GM19025 (cell line): Measurements from ENCODE around the gene HOXA4.

ENCODE experiments used
- ATAC-seq: cut with Tn5 transposase; IDR thresholded peaks from one replicate; pipeline ENCODE4 v1.9.1; 2021; ENCODE audit warnings: mild to moderate bottlenecking, low read depth, moderate library complexity; ENCODE audit not compliant: unreplicated experiment

The HOXA4 gene

DNA sequence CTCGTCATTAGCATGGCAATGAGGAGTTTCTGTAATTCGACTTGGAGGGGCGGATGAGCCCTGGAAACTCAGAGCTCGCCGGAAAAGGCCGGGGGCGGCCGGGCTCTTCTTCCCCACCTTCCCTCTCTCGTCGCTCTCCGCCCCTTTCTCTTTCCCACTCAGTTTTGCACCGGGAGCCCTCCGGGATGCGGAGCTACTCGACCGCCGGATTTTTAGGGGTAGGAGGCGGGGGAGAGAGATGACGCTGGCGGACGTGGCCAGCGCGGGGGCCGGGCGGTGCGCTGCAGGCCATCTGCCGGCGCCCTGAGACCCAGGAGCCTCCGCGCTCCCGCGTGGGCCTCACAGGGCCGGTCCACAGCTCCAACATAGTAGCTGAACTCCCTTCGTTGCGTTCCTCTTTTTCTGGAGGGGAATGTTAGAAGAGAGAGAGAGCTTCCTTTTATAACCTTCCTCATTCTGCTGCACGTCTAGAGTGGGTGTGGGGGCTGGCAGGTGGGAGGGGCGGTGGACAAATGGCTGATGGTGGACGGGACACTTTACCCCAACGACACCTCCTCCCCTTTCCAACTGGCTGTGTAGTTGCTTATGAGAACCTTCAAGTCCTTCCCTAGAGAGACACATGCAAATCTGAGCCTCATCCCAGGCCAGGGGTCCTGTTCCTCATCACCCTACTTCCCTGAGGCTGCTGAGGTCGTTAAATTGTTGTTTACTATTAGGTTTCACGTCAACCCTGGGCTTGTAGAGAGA, 33.6 kb downstream of the HOXA4 start:
- no peak for ATAC-seq

DNA sequence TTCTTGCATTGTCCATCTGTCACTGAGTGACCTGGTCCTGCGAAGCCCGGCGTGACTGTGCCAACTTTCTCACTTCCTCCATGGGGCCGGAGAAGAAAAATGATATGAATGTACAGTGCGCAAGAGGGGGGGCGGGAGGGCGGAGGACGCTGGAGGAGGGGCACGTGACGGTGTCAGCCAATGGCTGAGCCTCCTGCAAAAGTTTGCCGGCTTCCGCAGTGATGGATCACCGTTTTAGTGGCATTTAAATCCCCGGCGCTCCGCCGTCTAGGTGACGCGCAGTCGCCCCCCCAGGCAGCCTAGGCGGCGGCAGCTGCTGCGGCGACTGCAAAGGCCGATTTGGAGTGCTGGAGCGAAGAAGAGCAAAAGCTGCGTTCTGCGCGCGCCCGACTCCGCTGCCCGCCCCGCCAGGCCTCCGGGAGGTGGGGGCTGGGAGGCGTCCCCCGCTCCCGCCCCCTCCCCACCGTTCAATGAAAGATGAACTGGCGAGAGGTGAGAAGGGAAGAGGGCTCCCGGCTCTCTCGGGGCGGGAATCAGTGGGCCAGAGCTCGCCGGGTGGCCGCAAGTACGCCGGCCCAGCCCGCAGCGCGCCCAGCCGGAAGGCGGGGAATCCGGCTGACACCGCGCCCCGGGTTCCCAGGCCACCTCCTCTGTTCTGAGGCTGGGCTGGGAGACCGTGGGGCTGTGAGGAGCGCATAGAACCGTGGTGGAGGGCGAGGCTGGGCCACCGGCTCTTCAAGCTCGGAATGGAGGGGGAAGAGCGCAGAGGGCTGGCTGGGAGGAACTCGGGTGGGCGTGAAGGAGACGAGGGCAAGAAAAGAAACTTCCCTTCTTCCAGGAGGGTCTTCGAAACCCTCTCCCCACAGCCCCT, 34.4 kb downstream of the HOXA4 start, which contains the start of gene HOXA1:
Gene HOXA1, minus strand, starts transcription at position 104 of the 871 bp plus-strand sequence. Its CDS starts 88 bp downstream, at position 16.
- peak; percentile 92 for ATAC-seq

DNA sequence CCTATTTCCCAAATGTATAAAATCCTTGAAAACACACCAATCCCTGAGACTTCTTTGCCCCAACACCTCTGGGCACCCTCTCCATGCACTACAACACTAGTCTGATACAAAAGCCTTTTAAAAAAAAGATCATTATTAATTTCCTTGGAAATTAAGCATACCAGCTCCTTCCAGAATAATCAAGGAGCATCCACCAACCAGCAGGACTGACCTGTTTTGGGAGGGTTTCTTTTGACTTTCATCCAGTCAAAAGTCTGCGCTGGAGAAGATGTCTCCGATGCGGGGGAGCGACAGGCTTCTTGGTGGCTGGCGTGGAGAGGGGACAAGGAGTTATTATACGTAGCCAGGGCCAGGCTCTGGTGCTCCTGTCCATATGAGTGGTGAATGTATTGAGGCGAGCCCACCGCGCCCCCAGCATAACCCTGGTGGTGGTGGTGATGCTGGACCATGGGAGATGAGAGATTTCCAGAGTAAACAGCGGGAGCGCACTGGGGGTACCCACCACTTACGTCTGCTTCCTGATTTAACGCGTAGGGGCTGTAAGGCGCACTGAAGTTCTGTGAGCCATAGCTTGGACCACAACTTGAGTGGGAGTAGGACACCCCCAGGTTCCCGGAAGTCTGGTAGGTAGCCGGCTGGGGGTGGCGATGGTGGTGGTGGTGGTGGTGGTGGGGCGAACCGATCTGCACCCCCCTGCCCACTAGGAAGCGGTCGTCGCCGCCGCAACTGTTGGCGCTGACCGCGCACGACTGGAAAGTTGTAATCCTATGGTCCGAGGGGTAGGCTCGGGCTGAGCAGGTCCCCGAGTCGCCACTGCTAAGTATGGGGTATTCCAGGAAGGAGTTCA, 35.3 kb downstream of the HOXA4 start:
- no peak for ATAC-seq

DNA sequence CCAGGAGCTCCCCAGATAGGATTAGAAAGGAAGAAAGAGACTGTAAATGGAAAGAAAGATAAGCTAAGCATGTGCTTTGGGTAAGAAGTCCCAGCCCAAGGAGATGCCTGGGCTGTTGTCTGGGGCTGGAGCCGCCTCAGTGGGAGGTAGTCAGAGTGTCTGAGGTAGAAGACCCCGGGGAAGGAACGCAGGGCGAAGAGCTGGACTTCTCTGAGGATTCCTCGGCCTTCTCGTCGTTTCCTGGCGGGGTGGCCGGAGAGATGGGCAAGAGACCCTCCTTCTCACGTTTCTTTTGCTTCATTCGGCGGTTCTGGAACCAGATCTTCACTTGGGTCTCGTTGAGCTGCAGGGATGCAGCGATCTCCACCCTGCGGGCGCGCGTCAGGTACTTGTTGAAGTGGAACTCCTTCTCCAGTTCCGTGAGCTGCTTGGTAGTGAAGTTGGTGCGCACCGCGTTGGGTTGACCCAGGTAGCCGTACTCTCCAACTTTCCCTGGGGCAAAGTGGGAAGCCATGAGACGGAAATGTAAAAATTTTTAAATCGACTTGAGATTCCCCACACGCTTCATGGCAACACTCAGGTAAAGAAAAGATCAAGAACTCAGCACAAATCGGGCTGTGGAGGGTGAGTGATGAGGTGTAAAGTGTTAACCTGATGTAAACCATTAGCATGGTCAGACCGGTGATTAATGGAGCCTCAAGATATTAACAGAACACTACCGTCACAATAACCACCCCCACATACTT, 36.1 kb downstream of the HOXA4 start:
- no peak for ATAC-seq

DNA sequence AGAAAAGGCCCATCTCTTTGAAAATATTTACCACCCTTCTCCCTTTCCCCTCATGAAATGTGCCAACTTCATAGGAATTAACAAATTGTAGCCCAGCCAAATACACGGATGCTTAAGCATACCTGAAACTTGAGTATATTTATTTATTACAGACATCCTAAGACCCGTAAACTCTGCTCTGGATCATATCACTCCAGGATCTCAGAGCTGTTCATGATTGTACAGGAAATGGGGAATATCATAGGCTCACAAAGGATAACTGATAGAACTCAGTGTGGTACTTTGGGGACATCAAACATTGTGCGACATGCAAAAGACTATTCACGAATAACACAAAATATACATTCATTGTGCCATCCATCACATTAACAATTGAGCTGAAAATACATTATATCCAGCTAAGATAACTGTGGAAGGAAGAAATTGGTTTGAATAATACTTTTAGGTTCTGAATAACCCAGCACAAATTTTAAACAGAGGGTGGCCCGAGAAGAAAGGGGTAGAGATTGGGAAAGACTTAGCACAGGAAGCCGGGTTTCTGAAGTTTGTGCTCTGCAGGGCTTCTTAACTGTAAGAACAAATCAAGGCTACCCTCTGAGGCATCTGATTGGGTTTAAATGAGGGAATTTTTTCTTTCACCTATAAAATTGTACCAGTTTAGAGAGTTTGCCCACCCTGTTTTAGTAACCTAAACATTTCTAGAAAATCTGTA, 37.2 kb downstream of the HOXA4 start:
- no peak for ATAC-seq

DNA sequence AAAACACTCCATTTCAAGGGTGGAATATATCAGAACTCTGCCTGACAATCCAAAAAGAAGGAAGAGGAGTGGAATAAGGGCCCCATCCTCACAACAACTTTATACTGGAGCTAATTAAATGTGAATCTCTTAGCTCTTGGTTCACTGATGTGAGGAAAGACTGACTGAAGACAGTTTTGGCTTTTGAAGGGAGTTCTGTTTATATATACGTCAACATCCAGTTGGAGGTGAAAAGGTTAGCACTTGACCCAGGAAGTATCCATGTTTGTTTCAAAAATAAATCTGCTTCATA, 37.8 kb downstream of the HOXA4 start:
- no peak for ATAC-seq

DNA sequence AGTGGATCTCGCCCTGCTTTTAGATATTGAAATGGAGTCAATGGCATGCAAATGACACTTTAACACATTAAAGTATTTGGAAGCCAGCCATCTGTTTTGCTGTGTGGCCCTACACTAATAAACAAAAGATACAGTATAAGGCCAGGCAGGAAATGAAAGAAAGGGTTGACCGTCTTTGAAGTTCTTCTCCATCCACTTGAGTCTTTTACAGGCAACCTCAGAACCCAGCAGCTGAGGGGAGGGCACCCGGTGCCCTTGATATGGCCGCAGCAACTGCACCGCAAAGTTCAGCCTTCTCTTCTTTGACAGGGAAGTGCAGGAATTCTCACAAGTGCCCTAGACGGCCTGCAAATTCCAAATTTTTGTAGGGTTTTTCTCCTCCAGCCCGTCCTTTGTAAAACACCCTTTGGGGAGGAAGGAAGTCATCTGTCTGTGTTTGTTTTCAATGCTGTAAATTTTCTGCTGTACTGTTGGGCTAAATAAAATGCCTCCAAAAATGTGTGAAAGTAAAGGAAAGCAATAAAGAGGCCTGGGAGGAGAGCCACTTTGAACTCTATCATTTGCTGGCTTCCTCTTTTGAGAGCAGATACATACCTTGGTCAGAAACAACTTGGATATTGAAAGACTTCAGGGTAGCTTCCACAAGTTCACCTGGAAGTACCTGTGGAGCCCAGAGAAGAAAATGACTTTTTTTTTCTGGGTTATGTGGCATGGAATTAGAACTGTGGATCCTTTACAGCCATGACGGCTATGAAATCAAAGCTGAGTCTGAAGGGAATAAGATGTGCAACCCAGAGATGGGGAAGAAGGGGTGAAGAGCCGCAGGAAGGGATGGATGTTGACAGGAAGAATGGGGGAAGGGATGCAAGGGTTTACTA, 38.4 kb downstream of the HOXA4 start:
- ATAC-seq: no peak

DNA sequence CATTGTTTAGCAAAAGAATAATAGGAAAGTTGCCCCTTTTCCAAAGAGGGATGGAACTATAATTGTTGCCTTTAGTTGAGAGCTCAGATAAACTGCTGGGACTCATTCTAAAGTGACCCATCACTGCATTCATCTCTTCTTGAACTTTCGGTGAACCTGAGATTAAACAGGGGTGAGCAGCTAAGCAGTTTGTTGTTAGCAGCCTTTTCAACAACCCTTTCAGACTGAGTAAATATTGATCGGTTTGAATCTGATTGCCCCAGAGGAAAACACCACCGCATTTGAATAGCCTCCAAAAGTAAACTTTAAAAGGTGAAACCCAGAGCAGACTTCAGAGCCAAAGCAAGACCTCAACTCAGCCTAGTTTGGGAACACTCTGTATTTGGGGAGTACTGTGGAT, 39.5 kb downstream of the HOXA4 start:
- no peak for ATAC-seq

DNA sequence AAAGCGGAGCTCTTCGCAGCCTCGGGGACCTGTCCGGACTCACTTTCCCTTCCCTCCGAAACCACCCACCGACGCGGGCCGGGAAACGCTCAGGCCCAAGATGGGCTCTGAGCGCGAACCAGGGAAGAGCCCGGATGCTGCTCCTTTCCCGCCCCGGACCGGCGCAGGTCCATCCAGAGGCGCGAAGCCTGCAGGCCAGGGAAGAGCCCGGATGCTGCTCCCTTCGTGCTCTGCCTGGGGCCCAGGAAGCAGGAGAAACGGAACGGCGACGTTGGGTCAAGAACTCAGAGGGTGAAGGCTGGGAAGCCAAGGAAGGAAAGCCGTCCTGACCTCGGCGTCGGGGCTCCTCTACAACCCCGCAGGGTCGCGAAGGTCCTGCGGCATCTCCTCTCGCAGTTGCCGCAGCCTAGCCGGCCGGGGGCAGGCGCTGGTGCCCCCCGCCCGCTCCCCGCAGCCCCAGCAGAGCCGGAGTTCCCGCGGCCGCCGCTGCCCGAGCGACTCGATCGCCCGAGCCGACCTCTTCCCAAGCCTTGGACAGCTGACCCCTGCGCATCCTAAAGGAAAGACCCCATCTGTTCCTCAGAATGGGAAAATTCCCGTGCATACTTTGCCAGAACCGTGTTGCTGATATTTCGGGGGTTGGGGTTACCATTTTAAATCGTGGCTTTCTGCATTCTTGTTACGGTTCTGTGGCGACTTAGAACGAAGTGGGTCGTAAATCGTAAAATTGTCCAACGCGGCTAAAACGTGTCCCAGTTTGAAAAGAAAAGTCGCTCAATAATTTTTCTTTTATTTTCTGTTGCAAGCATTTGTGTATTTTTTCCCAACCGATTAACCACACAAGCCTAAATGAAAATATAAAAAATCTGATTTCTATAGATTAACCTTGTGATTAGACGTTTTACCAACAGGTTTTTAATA, 42.3 kb downstream of the HOXA4 start:
- ATAC-seq: no peak

DNA sequence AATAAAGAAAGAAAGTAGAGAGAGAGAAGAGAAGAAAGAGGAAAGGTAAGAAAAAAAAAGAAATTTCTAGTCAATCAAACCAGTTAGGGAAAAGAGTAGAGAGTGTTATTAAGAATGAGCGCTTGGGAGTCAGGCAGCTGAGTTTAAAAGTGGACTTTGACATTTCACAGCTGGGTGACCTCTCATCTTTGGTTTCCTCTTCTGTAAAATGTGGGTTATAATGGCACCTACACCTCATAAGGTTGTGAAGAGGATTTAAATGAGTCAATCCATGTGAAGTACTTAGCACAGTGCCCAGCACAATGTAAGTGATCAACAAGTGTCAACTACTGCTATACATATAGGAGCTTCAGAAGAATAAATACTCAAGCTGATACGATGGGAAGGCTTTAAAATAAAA, 46.9 kb downstream of the HOXA4 start:
- peak; percentile 59 for ATAC-seq

DNA sequence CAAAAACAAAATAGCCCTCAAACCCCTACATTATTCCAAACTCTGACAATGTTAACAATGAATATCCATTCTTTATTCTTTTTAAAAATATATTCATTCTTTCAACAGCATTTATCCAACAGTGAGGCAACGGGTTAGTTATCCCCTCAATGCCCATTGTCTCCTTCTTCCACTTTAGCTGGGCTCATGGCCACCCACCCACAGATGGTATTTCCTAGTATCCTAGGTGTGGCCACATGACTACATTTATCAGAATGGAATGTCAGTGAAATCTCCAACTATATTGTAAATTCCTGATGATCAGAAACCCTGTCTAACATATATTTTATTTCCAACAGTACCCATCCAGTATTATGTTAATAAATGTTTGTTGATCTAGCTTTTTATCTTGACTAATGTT, 48.4 kb downstream of the HOXA4 start:
- ATAC-seq: no peak

DNA sequence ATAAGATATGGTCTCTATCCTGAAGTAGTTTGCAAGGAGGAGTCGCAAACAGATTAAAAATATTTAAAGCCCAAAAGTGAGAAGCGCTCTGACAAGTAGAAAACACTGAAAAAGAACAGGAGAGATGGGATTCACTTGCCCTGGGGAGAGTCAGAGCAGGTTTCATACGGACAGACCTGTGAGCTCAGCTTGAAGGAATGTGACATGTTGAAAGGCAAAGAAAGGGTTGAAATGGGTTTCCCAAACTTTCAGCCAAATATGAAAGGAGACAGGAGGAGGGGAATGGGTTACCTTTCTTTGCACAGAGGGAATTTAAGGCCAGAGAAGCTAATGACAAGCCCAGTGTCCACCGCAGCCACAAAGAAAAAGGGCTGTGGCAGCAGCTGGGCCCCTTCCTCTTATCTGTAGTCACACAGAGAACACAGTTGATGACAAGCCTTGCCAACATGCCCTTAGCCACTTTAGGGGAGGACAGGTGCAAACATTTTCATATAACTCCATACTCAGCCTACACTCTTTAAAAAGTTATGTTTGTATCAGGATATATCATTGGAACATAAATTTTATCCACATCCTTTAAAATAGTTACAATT, 49.6 kb downstream of the HOXA4 start:
- ATAC-seq: no peak

DNA sequence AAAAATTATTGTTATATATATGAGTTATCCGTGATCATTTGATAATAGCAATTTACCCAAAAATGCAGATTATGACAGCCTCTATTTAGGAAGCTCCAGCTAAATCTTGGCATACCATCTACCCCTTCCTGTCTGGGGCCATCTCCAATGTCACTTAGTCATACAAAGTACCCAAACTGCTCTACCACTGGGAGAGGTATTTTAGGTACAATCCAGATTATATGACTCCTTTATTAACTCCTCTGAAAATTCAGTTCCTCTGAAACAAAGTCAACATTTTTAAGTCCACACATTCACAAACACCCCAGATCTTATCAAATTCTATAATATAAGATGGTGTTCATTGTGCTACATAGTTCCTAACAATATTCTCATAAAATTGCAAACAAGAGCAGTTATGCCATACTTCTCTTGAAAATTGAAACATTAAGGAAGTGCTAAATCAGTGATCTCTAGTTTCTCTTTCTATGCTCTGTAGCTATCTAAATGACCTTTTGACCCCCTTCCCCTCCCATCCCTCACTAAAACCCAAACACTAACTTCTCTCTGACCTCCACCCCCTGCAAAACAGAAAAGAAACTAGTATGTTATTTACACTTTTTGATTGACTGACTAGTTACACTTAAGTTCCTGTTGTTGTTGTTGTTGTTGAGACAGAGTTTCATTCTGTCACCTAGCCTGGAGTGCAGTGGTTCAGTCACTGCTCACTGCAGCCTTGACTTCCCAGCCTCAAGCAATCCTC, 51.2 kb downstream of the HOXA4 start:
- ATAC-seq: no peak

DNA sequence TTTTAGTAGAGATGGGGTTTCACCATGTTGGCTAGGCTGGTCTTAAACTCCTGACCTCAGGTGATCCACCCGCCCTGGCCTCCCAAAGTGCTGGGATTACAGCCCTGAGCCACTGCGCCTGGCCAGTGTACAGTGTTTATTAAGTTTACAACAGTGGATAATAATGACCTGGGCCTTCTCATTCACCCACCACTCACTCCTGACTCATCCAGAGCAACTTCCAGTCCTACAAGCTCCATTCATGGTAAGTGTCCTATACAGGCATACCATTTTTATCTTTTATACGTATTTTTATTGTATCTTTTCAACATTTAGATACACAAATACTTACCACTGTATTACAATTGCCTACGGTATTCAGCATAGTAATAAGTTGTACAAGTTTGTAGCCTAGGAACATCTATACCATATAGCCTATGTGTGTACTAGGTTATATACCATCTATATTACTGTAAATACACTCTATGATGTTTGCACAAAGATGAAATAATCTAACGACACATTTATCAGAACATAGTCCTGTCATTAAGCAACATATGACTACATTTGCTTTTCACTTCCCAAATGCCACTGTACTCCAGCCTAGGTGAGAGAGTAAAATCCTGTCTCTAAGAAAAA, 51.8 kb downstream of the HOXA4 start:
- no peak for ATAC-seq
